ENCODE results near the gene PARL. TPM values are rescaled to one million over a fixed set of nuclear protein-coding genes. Genes with fewer than 3 reads are reported as not detected.

PARL gene
- total and polyA plus RNA-seq, 2 donors (not counting 3 experiments of a cell fraction or from before 2014, with no cell fraction given), result 38.8 to 48.1 TPM

DNA sequence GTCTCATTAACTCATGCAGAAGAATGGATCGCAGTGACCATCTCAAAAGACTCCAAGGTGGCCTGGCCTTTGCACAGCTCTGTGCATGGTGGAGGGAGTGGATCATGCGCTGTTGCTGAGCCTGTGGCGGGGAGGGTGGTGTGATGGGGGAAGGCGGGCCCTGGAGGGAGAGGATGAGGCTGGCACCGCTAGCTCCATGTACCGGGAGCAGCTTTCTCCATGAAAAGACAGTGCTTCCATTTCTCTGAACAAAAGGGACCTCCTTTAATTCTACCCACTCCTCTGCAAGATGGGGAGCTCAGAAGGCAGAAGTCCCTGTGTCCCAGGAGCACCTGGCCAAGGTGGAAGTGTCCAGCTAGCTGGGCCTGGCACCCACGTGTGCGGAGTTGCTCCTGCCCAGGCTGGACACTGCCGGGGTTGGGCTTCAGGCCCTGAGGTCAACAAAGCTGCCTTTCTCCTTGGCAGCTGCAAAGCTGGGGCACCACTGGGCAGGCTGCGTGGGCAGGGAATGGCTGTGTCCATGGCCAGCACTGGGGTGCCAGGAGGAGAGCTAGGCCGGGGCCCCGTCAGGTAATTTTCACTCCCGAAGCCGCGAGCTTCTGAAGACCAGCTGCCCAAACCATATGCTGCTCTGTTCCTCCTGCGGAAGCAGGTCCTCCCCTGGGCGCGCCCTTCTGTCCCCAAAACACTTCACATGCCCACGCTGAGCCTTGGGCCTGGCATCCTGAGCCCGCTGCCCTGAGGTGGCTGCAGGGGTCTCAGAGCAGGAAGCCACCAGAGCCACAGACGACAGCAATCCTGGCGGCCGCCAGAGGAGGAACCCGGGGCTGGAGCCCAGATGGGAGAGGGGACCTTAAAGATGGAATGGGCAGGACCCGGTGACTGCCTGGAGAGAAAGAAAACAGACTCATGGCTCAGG lies 65.7 kb downstream of the PARL start:
- TF ChIP-seq FOS (IDR thresholded peaks at IDR 0.05; ENCODE audit: borderline replicate concordance, insufficient read depth, low read length), result no peak
- TF ChIP-seq, protein P1, sequence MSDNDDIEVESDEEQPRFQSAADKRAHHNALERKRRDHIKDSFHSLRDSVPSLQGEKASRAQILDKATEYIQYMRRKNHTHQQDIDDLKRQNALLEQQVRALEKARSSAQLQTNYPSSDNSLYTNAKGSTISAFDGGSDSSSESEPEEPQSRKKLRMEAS (IDR thresholded peaks at IDR 0.05; ENCODE audit: insufficient read depth, insufficient read length), result no peak
- no peak for TF ChIP-seq POLR2A (IDR thresholded peaks at IDR 0.05; ENCODE audit: low read depth, low read length)
- TF ChIP-seq MYC (IDR thresholded peaks at IDR 0.05; ENCODE audit: low read depth, low read length), result no peak
- TF ChIP-seq, protein P2, sequence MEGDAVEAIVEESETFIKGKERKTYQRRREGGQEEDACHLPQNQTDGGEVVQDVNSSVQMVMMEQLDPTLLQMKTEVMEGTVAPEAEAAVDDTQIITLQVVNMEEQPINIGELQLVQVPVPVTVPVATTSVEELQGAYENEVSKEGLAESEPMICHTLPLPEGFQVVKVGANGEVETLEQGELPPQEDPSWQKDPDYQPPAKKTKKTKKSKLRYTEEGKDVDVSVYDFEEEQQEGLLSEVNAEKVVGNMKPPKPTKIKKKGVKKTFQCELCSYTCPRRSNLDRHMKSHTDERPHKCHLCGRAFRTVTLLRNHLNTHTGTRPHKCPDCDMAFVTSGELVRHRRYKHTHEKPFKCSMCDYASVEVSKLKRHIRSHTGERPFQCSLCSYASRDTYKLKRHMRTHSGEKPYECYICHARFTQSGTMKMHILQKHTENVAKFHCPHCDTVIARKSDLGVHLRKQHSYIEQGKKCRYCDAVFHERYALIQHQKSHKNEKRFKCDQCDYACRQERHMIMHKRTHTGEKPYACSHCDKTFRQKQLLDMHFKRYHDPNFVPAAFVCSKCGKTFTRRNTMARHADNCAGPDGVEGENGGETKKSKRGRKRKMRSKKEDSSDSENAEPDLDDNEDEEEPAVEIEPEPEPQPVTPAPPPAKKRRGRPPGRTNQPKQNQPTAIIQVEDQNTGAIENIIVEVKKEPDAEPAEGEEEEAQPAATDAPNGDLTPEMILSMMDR (IDR thresholded peaks at IDR 0.05; ENCODE audit: extremely low read depth in 1 of 2, insufficient read depth in 1 of 2, low read depth in 1 of 2, low read length in 2 of 2), result no peak
- TF ChIP-seq JUN (IDR thresholded peaks at IDR 0.05; ENCODE audit: borderline replicate concordance, insufficient read depth, insufficient read length, low read depth), result no peak
- TF ChIP-seq POLR2AphosphoS5 (IDR thresholded peaks at IDR 0.05; ENCODE audit: insufficient read depth, low read depth, low read length), result no peak
- no peak for TF ChIP-seq EZH2 (IDR thresholded peaks at IDR 0.05; ENCODE audit: borderline replicate concordance, low read depth, low read length, severe bottlenecking)
- DNase-seq (ENCODE audit: low read depth, low spot score) (no peak), FAIRE-seq (no peak)
- Histone ChIP-seq H3K4me1 (ENCODE audit: control insufficient read depth, extremely low read depth, insufficient read depth, low read length) (peaks cover 1% of the 10 kb centered on the region), H3K9me1 (replicated peaks; ENCODE audit: control insufficient read depth, extremely low read depth, insufficient read depth, low read length) (no peaks in the 10 kb centered on the region), H3K4me2 (ENCODE audit: insufficient read depth, low read length) (no peak overlapping the region), H4K20me1 (replicated peaks; ENCODE audit: control insufficient read depth, extremely low read depth, insufficient read depth, low read length) (no peaks in the 10 kb centered on the region), H3K4me3 (replicated peaks in 1 of 3; ENCODE audit: insufficient read depth in 1 of 3, low read depth in 1 of 3, low read length in 3 of 3) (no peak overlapping the region), H2AFZ (ENCODE audit: low read depth, low read length) (no peak overlapping the region), H3K27ac (ENCODE audit: insufficient read depth, low read depth, low read length) (no peak overlapping the region), H3K79me2 (ENCODE audit: control insufficient read depth, insufficient read depth, low read length) (no peaks in the 10 kb centered on the region), H3K36me3 (ENCODE audit: control insufficient read depth in 2 of 2, extremely low read depth in 1 of 2, insufficient read depth in 2 of 2, low read length in 2 of 2) (peaks cover 0 to 2% of the 10 kb centered on the region in 2 experiments), H3K9me3 (replicated peaks; ENCODE audit: control insufficient read depth, insufficient read depth, low read length) (no peaks in the 10 kb centered on the region), H3K9ac (replicated peaks; ENCODE audit: extremely low read depth, insufficient read depth, low read length) (no peak overlapping the region), H3K27me3 (ENCODE audit: control insufficient read depth in 2 of 2, insufficient read depth in 2 of 2, low read length in 2 of 2) (no peaks in the 10 kb centered on the region)
- dilution Hi-C loops (cut with MboI; ENCODE audit: extremely low pct_ligation_motif_present, low sequenced_read_pairs) (no loop called here), intact Hi-C loops (cut with micrococcal nuclease) (no loop called here)
- no TSS peak for BruUV-seq (replicated peaks)
- ChIA-PET POLR2A (no interaction called here), CTCF (interaction anchor here (0.7 kb wide), 1 partner anchor 52 kb away, joined by 3 read pairs; no protein-coding TSS in a partner anchor)

Measured in endothelial cell of umbilical vein (primary cell).